SK-N-SH treated with all-trans-retinoic acid at 6 μM for 48 hours (cell line): ENCODE results near the gene MERTK.

Experiments used
- CREB5 ChIP-seq: fragments of 250-450 bp; sonication (Bioruptor Pico); IDR thresholded peaks from 2 replicates; pipeline ENCODE4 v1.5.1; 2020; ENCODE audit warnings: low read depth, mild to moderate bottlenecking, moderate library complexity
- PATZ1 ChIP-seq: fragments of 250-450 bp; sonication (Bioruptor Pico); IDR thresholded peaks from 2 replicates; pipeline ENCODE4 v1.8.0; 2020; ENCODE audit warnings: mild to moderate bottlenecking, moderate library complexity, borderline replicate concordance
- ZNF8 ChIP-seq: fragments of 450-650 bp; formaldehyde crosslinking; IDR thresholded peaks from 2 replicates; pipeline ENCODE4 v1.5.0; 2020; ENCODE audit warnings: mild to moderate bottlenecking, moderate library complexity

GRCh38 chr2:111999809-112000208, 101.4 kb downstream of the MERTK start:
- TF ChIP-seq PATZ1: no peak
- TF ChIP-seq ZNF8 (CRISPR knock-in tag): no peak
- no peak for TF ChIP-seq CREB5 (CRISPR knock-in tag)
